Measurements from ENCODE around the gene CRADD. TPM values are rescaled to one million over a fixed set of nuclear protein-coding genes. Genes with fewer than 3 reads are reported as not detected.

Gene CRADD
- total RNA-seq, 2 donors from 2014 or later = 7.7 to 9.1 TPM

GRCh38 chr12:93937812-93938211, 260.6 kb downstream of the CRADD start:
- H3K4me1 ChIP-seq (ENCODE audit: control insufficient read depth, insufficient read depth, low read length) = no peaks in the 10 kb centered on the region
- peaks cover 39% of the 10 kb centered on the region for H3K9me3 ChIP-seq (ENCODE audit: control insufficient read depth, low read length)
- H3K27ac ChIP-seq (ENCODE audit: low read depth, low read length) = no peak overlapping the region
- peaks cover 8% of the 10 kb centered on the region for H3K36me3 Mint-ChIP-seq (ENCODE audit: low read depth)
- no peak overlapping the region for H3K9ac ChIP-seq (ENCODE audit: extremely low read depth, low read length, poor library complexity, severe bottlenecking)
- H3K36me3 ChIP-seq (ENCODE audit: control insufficient read depth, insufficient read depth, low read length) = no peaks in the 10 kb centered on the region
- DNase-seq = no peak
- peaks cover 2% of the 10 kb centered on the region for H3K4me1 Mint-ChIP-seq
- TF ChIP-seq CTCF (conservative IDR thresholded peaks at IDR 0.05) = no peak
- H3K27me3 ChIP-seq (ENCODE audit: control insufficient read depth, insufficient read depth, low read length, poor library complexity, severe bottlenecking) = no peaks in the 10 kb centered on the region
- H3K27me3 Mint-ChIP-seq (ENCODE audit: insufficient read depth) = peaks cover 7% of the 10 kb centered on the region
- no peak overlapping the region for H3K27ac Mint-ChIP-seq
- H3K4me3 Mint-ChIP-seq = no peak overlapping the region
- H3K9me3 Mint-ChIP-seq = peaks cover 51% of the 10 kb centered on the region
- H3K4me3 ChIP-seq (ENCODE audit: low read length) = no peak overlapping the region
- 90 to 91% methylated on average over 7 of the region's 7 CpGs for WGBS, 2 experiments (ENCODE audit: insufficient coverage in 1 of 2, insufficient read length in 1 of 2)

GRCh38 chr12:93938317-93938716, 261.1 kb downstream of the CRADD start:
- H3K9ac ChIP-seq (ENCODE audit: extremely low read depth, low read length, poor library complexity, severe bottlenecking) = no peak overlapping the region
- H3K27me3 ChIP-seq (ENCODE audit: control insufficient read depth, insufficient read depth, low read length, poor library complexity, severe bottlenecking) = no peaks in the 10 kb centered on the region
- peaks cover 39% of the 10 kb centered on the region for H3K9me3 ChIP-seq (ENCODE audit: control insufficient read depth, low read length)
- no peak overlapping the region for H3K4me3 ChIP-seq (ENCODE audit: low read length)
- no peaks in the 10 kb centered on the region for H3K4me1 ChIP-seq (ENCODE audit: control insufficient read depth, insufficient read depth, low read length)
- Mint-ChIP-seq H3K36me3 (ENCODE audit: low read depth) (peaks cover 8% of the 10 kb centered on the region), H3K4me1 (peaks cover 2% of the 10 kb centered on the region), H3K9me3 (peaks cover 48% of the 10 kb centered on the region), H3K4me3 (no peak overlapping the region), H3K27me3 (ENCODE audit: insufficient read depth) (peaks cover 7% of the 10 kb centered on the region), H3K27ac (no peak overlapping the region)
- no peak for TF ChIP-seq CTCF (conservative IDR thresholded peaks at IDR 0.05)
- H3K36me3 ChIP-seq (ENCODE audit: control insufficient read depth, insufficient read depth, low read length) = no peaks in the 10 kb centered on the region
- H3K27ac ChIP-seq (ENCODE audit: low read depth, low read length) = no peak overlapping the region
- no peak for DNase-seq
- WGBS, 2 experiments (ENCODE audit: insufficient coverage in 1 of 2, insufficient read length in 1 of 2) = 92 to 100% methylated on average over 1 to 3 of the region's 3 CpGs

- Histone ChIP-seq H3K36me3 (ENCODE audit: control insufficient read depth, insufficient read depth, low read length) (no peaks in the 10 kb centered on the region), H3K9ac (ENCODE audit: extremely low read depth, low read length, poor library complexity, severe bottlenecking) (no peak overlapping the region), H3K4me1 (ENCODE audit: control insufficient read depth, insufficient read depth, low read length) (no peaks in the 10 kb centered on the region), H3K27ac (ENCODE audit: low read depth, low read length) (no peak overlapping the region), H3K4me3 (ENCODE audit: low read length) (no peak overlapping the region), H3K27me3 (ENCODE audit: control insufficient read depth, insufficient read depth, low read length, poor library complexity, severe bottlenecking) (no peaks in the 10 kb centered on the region), H3K9me3 (ENCODE audit: control insufficient read depth, low read length) (peaks cover 39% of the 10 kb centered on the region)
- no peak for DNase-seq
- Mint-ChIP-seq H3K27ac (no peak overlapping the region), H3K36me3 (ENCODE audit: low read depth) (peaks cover 8% of the 10 kb centered on the region), H3K4me3 (no peak overlapping the region), H3K9me3 (peaks cover 42% of the 10 kb centered on the region), H3K4me1 (peaks cover 2% of the 10 kb centered on the region), H3K27me3 (ENCODE audit: insufficient read depth) (peaks cover 7% of the 10 kb centered on the region)
- 94 to 100% methylated on average over 2 of the region's 2 CpGs for WGBS, 2 experiments (ENCODE audit: insufficient coverage in 1 of 2, insufficient read length in 1 of 2)
- no peak for TF ChIP-seq CTCF (conservative IDR thresholded peaks at IDR 0.05)
These were observed 261.8 kb downstream of the CRADD start for GRCh38 chr12:93938931-93939330.
